Testis (tissue), 3 donors: Measurements from ENCODE around the gene MRPS14. TPM values are rescaled to one million over a fixed set of nuclear protein-coding genes. Genes with fewer than 3 reads are reported as not detected.

Source experiments
- DNase-seq: peaks from one replicate; pipeline ENCODE4 v3.0.0-alpha.2; 2019
- H3K27ac ChIP-seq, 2 donors: fragments of 200-600 bp; sonication (generic); one replicate each; pipeline ENCODE4 v1.5.1; 2019
- H3K27me3 ChIP-seq: fragments of 200-600 bp; sonication (generic); one replicate; pipeline ENCODE4 v1.5.1; 2019
- H3K36me3 ChIP-seq: fragments of 200-600 bp; sonication (generic); one replicate; pipeline ENCODE4 v1.5.1; 2017; ENCODE audit warnings: low read depth; ENCODE audit errors: missing control alignments
- H3K4me1 ChIP-seq: fragments of 200-600 bp; sonication (generic); one replicate; pipeline ENCODE4 v1.5.1; 2019
- H3K4me3 ChIP-seq, 2 donors: fragments of 200-600 bp; sonication (generic); one replicate each; pipeline ENCODE4 v1.5.1; 2017 to 2019
- H3K9me3 ChIP-seq: fragments of 200-600 bp; sonication (generic); one replicate; pipeline ENCODE4 v1.5.1; 2017
- POLR2A ChIP-seq: fragments of 450-650 bp; IDR thresholded peaks from one replicate; pipeline ENCODE4 v1.6.1; 2017; ENCODE audit warnings: antibody characterized with exemption, mild to moderate bottlenecking, moderate library complexity
- WGBS, 2 donors: methylation state at CpG; one replicate each; pipeline ENCODE4 v1.1.5; 2018; 5-methylcytosine and 5-hydroxymethylcytosine counted together
- intact Hi-C: fragments of 100-400 bp; cut with DNase I; formaldehyde crosslinking; loops from one replicate; pipeline ENCODE4 v1.15.1; 2023; ENCODE audit warnings: low total_unique reads
- polyA plus RNA-seq: library from polyadenylated mRNA; stranded (reverse); fragments of 350-450 nt; fragmentation: Illumina TruSeq; extraction: RNeasy Lipid Tissue Mini Kit (QIAGEN cat#74804); gene quantifications from one replicate; pipeline ENCODE4 v1.2.3, GENCODE V29; 2014; ENCODE audit warnings: low read depth, low replicate concordance; ENCODE audit not compliant: insufficient read depth
- total RNA-seq, 2 donors: library from RNA; depleted of rRNA; stranded (reverse); fragments of >200 nt; gene quantifications; one replicate each; pipeline ENCODE4 v1.2.3, GENCODE V29; 2016
- TF ChIP-seq, protein P1 (sequence below), 3 experiments: fragments of 450-650 bp in 2 of 3; fragments of 200-600 bp in 1 of 3; sonication (generic) in 1 of 3; IDR thresholded peaks; one replicate each; pipeline ENCODE4 v1.5.1; 2016 to 2019; ENCODE audit warnings: antibody characterized with exemption in 3 of 3, mild to moderate bottlenecking in 2 of 3, moderate library complexity in 1 of 3

MRPS14 gene
- total and polyA plus RNA-seq, 3 donors from 2014 or later, result 30.2 to 42.8 (median 31.2) TPM

DNA sequence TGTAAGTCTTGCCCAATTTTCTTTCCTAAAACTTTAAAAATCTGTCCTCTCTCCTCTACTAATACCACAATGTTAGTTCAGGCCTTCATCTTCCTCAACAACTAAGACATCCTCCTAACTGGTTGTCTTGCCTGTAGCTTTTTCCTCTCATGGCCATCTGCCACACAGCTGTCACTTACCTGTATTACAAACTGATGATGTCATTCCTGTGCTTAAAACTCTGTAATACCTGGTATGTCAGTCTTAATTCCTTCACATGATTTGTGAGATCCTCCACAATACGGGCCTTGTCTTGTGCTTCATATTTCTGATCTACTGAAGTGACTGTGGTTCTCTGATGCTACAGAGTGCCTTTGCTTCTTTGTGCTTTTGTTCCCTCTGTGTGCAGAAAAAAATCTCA, 9.8 kb downstream of the MRPS14 start:
- H3K27me3 ChIP-seq, result no peaks in the 10 kb centered on the region
- TF ChIP-seq, protein P1, sequence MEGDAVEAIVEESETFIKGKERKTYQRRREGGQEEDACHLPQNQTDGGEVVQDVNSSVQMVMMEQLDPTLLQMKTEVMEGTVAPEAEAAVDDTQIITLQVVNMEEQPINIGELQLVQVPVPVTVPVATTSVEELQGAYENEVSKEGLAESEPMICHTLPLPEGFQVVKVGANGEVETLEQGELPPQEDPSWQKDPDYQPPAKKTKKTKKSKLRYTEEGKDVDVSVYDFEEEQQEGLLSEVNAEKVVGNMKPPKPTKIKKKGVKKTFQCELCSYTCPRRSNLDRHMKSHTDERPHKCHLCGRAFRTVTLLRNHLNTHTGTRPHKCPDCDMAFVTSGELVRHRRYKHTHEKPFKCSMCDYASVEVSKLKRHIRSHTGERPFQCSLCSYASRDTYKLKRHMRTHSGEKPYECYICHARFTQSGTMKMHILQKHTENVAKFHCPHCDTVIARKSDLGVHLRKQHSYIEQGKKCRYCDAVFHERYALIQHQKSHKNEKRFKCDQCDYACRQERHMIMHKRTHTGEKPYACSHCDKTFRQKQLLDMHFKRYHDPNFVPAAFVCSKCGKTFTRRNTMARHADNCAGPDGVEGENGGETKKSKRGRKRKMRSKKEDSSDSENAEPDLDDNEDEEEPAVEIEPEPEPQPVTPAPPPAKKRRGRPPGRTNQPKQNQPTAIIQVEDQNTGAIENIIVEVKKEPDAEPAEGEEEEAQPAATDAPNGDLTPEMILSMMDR (IDR thresholded peaks at IDR 0.05), result no peak
- TF ChIP-seq POLR2A, result no peak
- H3K4me3 ChIP-seq, result no peak overlapping the region
- no peaks in the 10 kb centered on the region for H3K4me1 ChIP-seq
- 84 to 96% methylated on average over 1 of the region's 1 CpG for WGBS, 2 donors
- H3K9me3 ChIP-seq, result no peaks in the 10 kb centered on the region
- H3K27ac ChIP-seq, result no peak overlapping the region
- intact Hi-C loops, result no loop called here
- no peak for DNase-seq
- no peaks in the 10 kb centered on the region for H3K36me3 ChIP-seq

DNA sequence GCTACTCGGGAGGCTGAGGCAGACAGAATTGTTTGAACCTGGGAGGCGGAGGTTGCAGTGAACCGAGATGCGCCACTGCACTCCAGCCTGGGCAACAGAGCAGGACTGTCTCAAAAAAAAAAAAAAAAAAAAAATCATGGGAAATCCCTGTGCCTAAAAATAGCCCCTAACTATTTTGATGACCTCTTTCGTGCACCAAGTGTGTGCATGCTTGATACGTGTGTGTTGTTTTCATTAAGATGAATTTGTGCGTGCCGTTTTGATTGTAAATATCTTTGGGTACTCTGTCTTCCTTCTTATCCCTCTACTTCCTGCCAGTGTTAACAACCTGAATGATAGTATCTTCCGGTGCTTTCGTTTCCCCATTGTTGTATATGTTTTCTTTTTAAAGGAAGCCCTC, 13.7 kb downstream of the MRPS14 start:
- Histone ChIP-seq H3K36me3 (no peaks in the 10 kb centered on the region), H3K27ac (no peak overlapping the region), H3K9me3 (no peaks in the 10 kb centered on the region), H3K4me3 (no peak overlapping the region), H3K4me1 (no peaks in the 10 kb centered on the region), H3K27me3 (no peaks in the 10 kb centered on the region)
- intact Hi-C loops, result no loop called here
- no peak for DNase-seq
- TF ChIP-seq, protein P1 (IDR thresholded peaks at IDR 0.05), result no peak
- no peak for TF ChIP-seq POLR2A
- WGBS, 2 donors, result 70 to 80% methylated on average over 10 of the region's 10 CpGs

DNA sequence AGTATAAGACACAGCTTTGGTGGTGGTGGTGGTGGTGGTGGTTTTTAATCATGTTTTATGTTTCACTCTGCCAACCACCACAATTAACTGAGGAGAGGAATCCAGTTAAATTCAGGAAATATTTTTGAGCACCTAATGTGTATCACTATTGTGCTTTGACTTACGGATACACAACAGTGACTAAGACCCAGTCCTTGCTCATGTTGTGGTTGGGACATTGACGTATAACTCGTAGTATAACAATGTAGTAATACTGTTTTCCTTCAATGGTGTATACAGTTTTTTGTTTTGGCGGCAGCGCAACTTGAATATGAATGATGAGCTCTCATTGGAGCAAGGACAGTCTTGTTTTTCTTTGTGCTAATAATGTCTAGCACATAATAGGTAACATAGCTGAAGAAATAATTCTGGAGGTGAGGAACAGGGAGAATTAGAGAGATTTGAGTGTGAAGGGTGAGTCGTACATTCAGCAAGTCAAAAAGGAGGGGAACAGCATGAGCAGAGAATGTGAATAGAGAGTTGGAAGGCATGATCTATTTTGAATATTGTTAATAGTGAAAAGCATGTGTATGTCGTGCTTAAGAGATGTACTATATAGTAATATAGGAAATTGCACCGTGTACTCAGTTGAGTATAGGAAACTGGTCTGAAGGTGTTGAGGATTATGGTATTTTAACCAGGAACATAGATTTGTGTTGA, 18.0 kb downstream of the MRPS14 start:
- DNase-seq, result no peak
- H3K27me3 ChIP-seq, result no peaks in the 10 kb centered on the region
- H3K4me1 ChIP-seq, result peaks cover 5% of the 10 kb centered on the region
- no peaks in the 10 kb centered on the region for H3K36me3 ChIP-seq
- intact Hi-C loops, result no loop called here
- no peak overlapping the region for H3K4me3 ChIP-seq
- no peaks in the 10 kb centered on the region for H3K9me3 ChIP-seq
- WGBS, 2 donors, result 88 to 94% methylated on average over 8 of the region's 8 CpGs
- H3K27ac ChIP-seq, result no peak overlapping the region
- TF ChIP-seq, protein P1 (IDR thresholded peaks at IDR 0.05), result no peak
- no peak for TF ChIP-seq POLR2A

DNA sequence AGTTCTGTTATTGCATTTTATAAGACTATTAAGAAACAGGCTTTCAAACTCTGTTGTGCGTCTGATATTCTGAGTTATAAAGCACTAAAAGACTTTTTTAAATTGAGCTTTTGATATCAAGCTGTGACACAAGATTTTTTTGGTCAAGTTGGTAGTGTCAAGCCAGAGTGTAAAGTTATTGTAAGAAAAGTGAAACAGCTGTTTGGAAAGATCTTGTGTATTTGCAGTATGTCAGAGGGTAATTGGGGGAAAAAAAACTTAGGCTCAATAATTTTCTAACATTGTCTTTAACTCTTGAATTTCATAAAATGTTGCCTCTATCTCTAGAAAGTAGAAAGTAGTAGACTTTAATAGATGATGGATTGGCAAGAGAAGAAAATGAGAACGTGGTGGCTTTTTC, 19.7 kb downstream of the MRPS14 start:
- H3K36me3 ChIP-seq, result no peaks in the 10 kb centered on the region
- WGBS, 2 donors, result 36 to 40% methylated on average over 2 of the region's 2 CpGs
- H3K27ac ChIP-seq, result no peak overlapping the region

More for the DNA sequence above, 19.7 kb downstream of the MRPS14 start:
- Histone ChIP-seq H3K27me3 (no peaks in the 10 kb centered on the region), H3K4me1 (peaks cover 5% of the 10 kb centered on the region), H3K9me3 (no peaks in the 10 kb centered on the region), H3K4me3 (no peak overlapping the region)
- no peak for TF ChIP-seq POLR2A
- TF ChIP-seq, protein P1 (IDR thresholded peaks at IDR 0.05), result no peak
- no peak for DNase-seq
- intact Hi-C loops, result no loop called here
